ENCODE data around the gene MAPKAPK5. TPM values are rescaled to one million over a fixed set of nuclear protein-coding genes. Genes with fewer than 3 reads are reported as not detected.
A peak's percentile ranks its signal among the peaks of the same experiment; 100 is the strongest.
"Not testable (repeated sequence)": the region's sequence is repeated elsewhere in the genome, so short reads cannot be mapped to it uniquely, and the experiment has no call there.

Gene MAPKAPK5
- total and polyA plus RNA-seq, 10 donors = 12.7 to 56.4 (median 43.1) TPM

DNA sequence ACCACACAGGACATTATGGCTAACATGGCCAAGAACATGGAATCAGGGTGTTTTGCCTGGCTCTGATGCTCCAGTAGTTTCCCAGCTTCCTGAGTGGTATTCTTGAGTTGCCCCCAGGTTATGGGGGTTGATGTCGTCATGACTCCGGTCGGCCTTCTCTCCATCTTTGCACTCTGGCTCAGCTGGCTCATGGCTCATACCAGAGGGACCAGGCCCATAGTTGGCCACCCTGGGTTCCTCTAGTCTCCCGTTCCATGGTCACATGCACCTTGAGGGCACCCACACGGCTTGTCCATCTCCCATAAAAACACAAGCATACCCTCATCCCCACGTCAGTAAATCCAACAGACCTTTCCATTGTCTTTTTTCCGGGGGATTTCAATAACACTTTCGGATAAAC lies 23.7 kb upstream of the MAPKAPK5 start:
- no peak for DNase-seq
- peaks cover 0 to 12% (median 2%) of the 10 kb centered on the region in 6 donors for H3K4me1 ChIP-seq
- H3K27me3 ChIP-seq (replicated peaks in 1 of 7) = no peaks in the 10 kb centered on the region
- 86 to 95% (median 91%) methylated on average over 8 of the region's 8 CpGs for WGBS, 5 donors
- intact Hi-C loops (cut with DNase I; ENCODE audit: low total_unique reads) = no loop called here
- no peaks in the 10 kb centered on the region for H3K36me3 ChIP-seq
- H3K9me3 ChIP-seq = no peaks in the 10 kb centered on the region
- H3K4me3 ChIP-seq = no peak overlapping the region
- no peak overlapping the region for H3K27ac ChIP-seq
- TF ChIP-seq, protein P1, sequence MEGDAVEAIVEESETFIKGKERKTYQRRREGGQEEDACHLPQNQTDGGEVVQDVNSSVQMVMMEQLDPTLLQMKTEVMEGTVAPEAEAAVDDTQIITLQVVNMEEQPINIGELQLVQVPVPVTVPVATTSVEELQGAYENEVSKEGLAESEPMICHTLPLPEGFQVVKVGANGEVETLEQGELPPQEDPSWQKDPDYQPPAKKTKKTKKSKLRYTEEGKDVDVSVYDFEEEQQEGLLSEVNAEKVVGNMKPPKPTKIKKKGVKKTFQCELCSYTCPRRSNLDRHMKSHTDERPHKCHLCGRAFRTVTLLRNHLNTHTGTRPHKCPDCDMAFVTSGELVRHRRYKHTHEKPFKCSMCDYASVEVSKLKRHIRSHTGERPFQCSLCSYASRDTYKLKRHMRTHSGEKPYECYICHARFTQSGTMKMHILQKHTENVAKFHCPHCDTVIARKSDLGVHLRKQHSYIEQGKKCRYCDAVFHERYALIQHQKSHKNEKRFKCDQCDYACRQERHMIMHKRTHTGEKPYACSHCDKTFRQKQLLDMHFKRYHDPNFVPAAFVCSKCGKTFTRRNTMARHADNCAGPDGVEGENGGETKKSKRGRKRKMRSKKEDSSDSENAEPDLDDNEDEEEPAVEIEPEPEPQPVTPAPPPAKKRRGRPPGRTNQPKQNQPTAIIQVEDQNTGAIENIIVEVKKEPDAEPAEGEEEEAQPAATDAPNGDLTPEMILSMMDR (IDR thresholded peaks at IDR 0.05 in 8 of 11, conservative IDR thresholded peaks at IDR 0.05 in 3 of 11) = no peak
- TF ChIP-seq POLR2A (IDR thresholded peaks at IDR 0.05) (no peak), POLR2AphosphoS5 (IDR thresholded peaks at IDR 0.05) (no peak)

DNA sequence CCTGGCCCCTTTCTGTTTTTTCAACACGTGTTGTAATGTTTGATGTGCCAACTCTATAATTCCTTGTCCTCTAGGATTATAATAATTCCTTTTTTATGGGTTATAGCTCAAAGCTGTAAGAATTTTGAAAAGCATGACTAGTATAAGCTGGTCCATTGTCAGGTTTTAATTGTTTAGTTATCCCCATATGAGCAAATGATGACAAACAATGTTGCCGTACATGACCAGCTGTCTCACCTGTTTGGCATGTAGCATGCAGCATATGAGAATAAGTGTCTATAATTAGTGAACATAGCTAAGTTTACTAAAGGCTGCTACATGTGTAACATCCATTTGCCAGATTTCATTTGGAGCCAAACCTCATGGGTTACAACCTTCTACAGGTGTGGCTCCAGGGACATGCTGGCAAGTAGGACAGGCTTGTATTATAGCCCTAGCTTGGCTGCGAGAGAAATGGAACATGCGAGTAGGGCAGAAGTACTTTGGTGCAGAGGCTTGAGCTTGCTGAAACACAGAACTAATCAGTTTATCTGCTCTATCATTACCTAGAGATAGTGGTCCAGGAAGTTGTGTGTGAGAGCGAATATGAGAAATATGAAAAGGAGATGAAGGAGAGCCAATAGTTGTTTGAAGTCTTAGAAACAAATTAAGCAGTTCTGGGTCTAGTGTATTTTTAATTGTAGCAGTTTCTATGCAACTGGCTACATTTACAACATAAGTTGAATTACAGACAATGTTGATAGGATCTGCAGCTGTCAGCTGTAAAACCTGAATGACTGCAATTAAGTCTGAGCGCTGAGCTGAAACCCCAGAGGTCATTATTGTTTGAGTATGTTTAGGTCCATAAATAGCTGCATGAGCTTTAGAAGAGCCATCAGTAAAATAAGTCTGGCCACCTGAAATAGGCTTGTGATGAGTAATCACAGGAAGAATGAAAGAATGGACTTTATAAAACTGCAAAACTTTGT lies 22.6 kb upstream of the MAPKAPK5 start:
- TF ChIP-seq POLR2AphosphoS5 (IDR thresholded peaks at IDR 0.05) (no peak), POLR2A (IDR thresholded peaks at IDR 0.05) (no peak)
- TF ChIP-seq, protein P1 (IDR thresholded peaks at IDR 0.05 in 8 of 11, conservative IDR thresholded peaks at IDR 0.05 in 3 of 11) = no peak
- no peak overlapping the region for H3K4me3 ChIP-seq
- peaks cover 0 to 21% (median 2%) of the 10 kb centered on the region in 6 donors for H3K4me1 ChIP-seq
- H3K27ac ChIP-seq = no peak overlapping the region
- whole genome bisulfite sequencing, 5 donors = 79 to 87% (median 80%) methylated on average over 6 of the region's 6 CpGs
- no peaks in the 10 kb centered on the region for H3K36me3 ChIP-seq
- intact Hi-C loops (cut with DNase I; ENCODE audit: low total_unique reads) = no loop called here
- DNase-seq = no peak
- H3K27me3 ChIP-seq (replicated peaks in 1 of 7) = no peaks in the 10 kb centered on the region
- no peaks in the 10 kb centered on the region for H3K9me3 ChIP-seq

DNA sequence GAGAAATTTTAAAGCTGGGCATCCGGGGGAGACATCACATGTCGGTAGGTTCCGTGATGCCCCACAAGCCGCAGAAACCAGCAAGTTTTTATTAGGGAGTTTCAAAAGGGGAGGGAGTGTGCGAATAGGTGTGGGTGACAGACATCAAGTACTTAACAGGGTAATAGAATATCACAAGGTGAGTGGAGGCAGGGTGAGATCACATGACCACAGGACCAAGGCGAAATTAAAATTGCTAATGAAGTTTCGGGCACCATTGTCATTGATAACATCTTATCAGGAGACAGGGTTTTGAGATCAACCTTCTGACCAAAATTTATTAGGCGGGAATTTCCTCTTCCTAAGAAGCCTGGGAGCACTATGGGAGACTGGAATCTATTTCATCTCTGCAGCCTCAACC lies 21.2 kb upstream of the MAPKAPK5 start:
- intact Hi-C loops (cut with DNase I; ENCODE audit: low total_unique reads); H3K9me3 ChIP-seq; H3K4me3 ChIP-seq; DNase-seq; H3K27ac ChIP-seq; H3K27me3 ChIP-seq (replicated peaks in 1 of 7); H3K36me3 ChIP-seq: not testable (repeated sequence)
- H3K4me1 ChIP-seq = peaks cover 0 to 23% (median 2%) of the 10 kb centered on the region in 6 donors
- 88 to 93% (median 91%) methylated on average over 8 of the region's 8 CpGs for WGBS, 5 donors

DNA sequence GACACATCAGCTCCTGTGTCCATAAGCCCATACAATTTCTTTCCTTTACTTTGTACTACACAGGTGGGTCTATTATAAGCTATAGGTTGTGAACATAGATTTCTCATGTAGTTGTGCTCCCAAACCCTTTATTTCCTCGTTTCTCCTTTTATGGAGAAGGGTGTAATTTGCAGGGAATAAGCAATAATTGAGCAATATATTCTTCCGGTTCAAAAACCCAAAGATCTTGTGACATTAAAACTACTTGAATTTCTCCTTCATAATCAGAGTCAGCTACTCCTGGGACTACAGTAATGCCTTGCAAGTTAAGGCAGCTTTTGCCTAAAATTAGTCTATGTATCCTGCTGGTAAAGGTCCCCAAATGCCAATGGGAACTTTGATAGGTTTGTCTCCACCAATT lies 19.1 kb upstream of the MAPKAPK5 start:
- Histone ChIP-seq H3K4me1 (peaks cover 0 to 23% (median 2%) of the 10 kb centered on the region in 6 donors), H3K27me3 (replicated peaks in 1 of 7) (no peaks in the 10 kb centered on the region), H3K27ac (peak overlapping the region in 1 of 8 donors; percentile 49), H3K4me3 (no peak overlapping the region), H3K36me3 (no peaks in the 10 kb centered on the region), H3K9me3 (no peaks in the 10 kb centered on the region)
- DNase-seq = no peak
- intact Hi-C loops (cut with DNase I; ENCODE audit: low total_unique reads) = no loop called here
- 17 to 49% (median 45%) methylated on average over 2 of the region's 2 CpGs for WGBS, 5 donors
- TF ChIP-seq POLR2AphosphoS5 (IDR thresholded peaks at IDR 0.05) (no peak), POLR2A (IDR thresholded peaks at IDR 0.05) (no peak)
- TF ChIP-seq, protein P1 (IDR thresholded peaks at IDR 0.05 in 8 of 11, conservative IDR thresholded peaks at IDR 0.05 in 3 of 11) = no peak

Measured in spleen (tissue), 11 donors.